ENCODE measurements around the gene ZAP70. TPM values are rescaled to one million over a fixed set of nuclear protein-coding genes. Genes with fewer than 3 reads are reported as not detected.

The ZAP70 gene
- 0.53 TPM in 1 of 2 replicates, not detected in the other for total RNA-seq

GRCh38 chr2:97713296-97714083 is at the start of gene ZAP70:
ZAP70 (plus strand) TSS chr2:97713576; CDS start chr2:97724037, 10,461 bp downstream.

DNA sequence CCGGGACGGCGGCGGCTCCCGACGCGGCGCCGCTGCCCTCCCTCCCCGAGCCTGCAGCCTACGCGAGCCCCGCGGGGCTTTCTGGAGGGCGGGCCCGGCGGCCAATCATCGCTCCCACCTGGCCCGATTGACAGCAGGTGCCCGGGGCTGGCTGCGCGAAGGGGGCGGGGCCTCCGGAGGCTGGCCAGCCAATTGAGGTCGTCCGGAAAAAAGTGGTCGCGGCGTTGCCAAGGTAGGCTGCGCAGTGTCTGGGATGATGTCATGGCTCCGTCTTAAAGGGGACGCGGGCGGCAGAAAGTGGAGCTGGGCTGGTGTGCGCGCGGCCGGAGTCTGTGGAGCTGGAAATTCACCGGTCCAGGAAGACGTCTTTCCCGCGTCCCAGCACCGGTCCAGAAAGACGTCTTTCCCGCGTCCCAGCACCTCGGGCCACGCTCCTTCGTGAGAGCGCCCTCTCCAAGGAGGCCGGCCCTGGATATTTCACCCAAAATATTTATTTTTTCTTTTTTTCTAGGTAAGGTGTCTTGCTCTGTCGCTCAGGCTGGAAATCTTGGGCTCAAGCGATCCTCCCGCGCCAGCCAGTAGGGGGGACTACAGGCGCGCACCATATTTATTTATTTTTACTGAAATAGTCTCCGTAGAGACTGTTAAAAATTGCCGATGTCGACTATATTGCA is 49.3 kb upstream of the ZAP70 start, which contains the start of gene ACTR1B:
Gene ACTR1B (minus strand): TSS at position 83 of the 674 bp plus-strand sequence. CDS start 154 bp downstream, outside the sequence.

DNA sequence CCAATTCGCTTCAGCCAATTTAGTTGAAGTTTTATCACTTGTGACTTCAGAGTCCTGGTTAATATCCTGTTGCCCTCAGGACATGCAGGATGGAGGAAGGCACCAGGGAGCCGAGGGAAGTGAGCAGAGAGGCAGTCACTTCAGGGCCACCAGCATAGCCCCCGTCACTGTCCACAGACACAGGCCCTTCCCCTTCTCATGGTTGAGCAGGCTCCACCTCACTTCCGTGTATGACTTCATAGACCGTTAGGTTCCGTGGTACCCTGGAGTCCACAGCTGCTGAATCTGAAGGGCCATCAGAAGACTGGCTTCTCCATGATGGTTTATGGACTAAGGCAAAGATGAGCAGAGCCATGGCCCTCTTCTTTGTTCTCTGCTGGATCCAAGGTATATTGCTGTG is 43.9 kb upstream of the ZAP70 start, which contains the start of gene C2orf92:
Gene C2orf92 (plus strand): TSS at position 266 of the 400 bp plus-strand sequence. CDS start 76 bp downstream, at position 342.

Other genes with a start within 250 kb of the ZAP70 start
- gene ANKRD36B, start 123.7 kb upstream of the ZAP70 start, total RNA-seq: 11.0 and 11.3 TPM in 2 replicates
- gene COX5B, start 67.5 kb upstream of the ZAP70 start, total RNA-seq: 325 and 348 TPM in 2 replicates
- 54.8 and 58.9 TPM in 2 replicates for gene ACTR1B, start 49.5 kb upstream of the ZAP70 start, total RNA-seq
- 0.54 TPM in 1 of 2 replicates, not detected in the other for gene C2orf92, start 43.9 kb upstream of the ZAP70 start, total RNA-seq